D721Med (cell line): Measurements from ENCODE around the gene IQSEC2.

ENCODE experiments used
- DNase-seq: peaks from one replicate; pipeline ENCODE4 v3.0.0; 2011; ENCODE audit warnings: low spot score; ENCODE audit not compliant: insufficient read length
- FAIRE-seq: peaks from 2 replicates; lab custom pipeline; 2011; peaks lifted over from hg19 to GRCh38; lab: Jason Lieb, UNC
- CTCF ChIP-seq: IDR thresholded peaks from 2 replicates; pipeline ENCODE4 v1.5.1; 2012; ENCODE audit warnings: mild to moderate bottlenecking, control low read depth; ENCODE audit not compliant: insufficient read depth; ENCODE audit errors: missing control alignments

The IQSEC2 gene

GRCh38 chrX:53230116-53230515 is 51.3 kb downstream of the IQSEC2 start:
- DNase-seq = no peak
- TF ChIP-seq CTCF = no peak
- FAIRE-seq = no peak

GRCh38 chrX:53227224-53227765 is 54.1 kb downstream of the IQSEC2 start:
- TF ChIP-seq CTCF = no peak
- FAIRE-seq = no peak

GRCh38 chrX:53224860-53225797 is 56.3 kb downstream of the IQSEC2 start, which contains the start of gene KDM5C:
KDM5C (minus strand) TSS chrX:53225207; CDS start chrX:53224889, 318 bp downstream.
- FAIRE-seq (peak; percentile 58), DNase-seq (peak; percentile 73)
- TF ChIP-seq CTCF = no peak

More at GRCh38 chrX:53227224-53227765, 54.1 kb downstream of the IQSEC2 start:
- no peak for DNase-seq

GRCh38 chrX:53223955-53224859 is 57.2 kb downstream of the IQSEC2 start:
- TF ChIP-seq CTCF = no peak
- no peak for FAIRE-seq
- no peak for DNase-seq

- DNase-seq (no peak), FAIRE-seq (no peak)
- no peak for TF ChIP-seq CTCF
Measured at GRCh38 chrX:53223068-53223693, 58.2 kb downstream of the IQSEC2 start.
